Measurements from ENCODE around the gene ZSCAN4. TPM values are rescaled to one million over a fixed set of nuclear protein-coding genes. Genes with fewer than 3 reads are reported as not detected.

Gene ZSCAN4
- polyA plus RNA-seq, 3 donors: not detected

DNA sequence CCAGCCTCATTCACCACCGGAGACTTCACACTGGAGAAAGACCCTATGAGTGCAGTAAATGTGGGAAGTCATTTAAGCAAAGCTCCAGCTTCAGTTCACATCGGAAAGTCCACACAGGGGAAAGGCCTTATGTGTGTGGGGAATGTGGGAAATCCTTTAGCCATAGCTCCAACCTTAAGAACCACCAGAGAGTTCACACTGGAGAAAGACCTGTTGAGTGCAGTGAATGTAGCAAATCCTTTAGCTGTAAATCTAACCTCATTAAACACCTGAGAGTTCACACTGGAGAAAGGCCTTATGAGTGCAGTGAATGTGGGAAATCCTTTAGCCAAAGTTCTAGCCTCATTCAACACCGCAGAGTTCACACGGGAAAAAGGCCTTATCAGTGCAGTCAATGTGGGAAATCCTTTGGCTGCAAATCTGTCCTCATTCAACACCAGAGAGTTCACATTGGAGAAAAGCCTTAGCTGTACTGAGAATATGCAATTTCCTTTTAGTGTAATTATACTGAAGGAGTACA, 27.0 kb upstream of the ZSCAN4 start:
- WGBS (ENCODE audit: insufficient coverage): no CpG with 5 or more reads among the region's 4 CpGs
- no peak overlapping the region for H3K4me3 Mint-ChIP-seq
- DNase-seq: no peak

DNA sequence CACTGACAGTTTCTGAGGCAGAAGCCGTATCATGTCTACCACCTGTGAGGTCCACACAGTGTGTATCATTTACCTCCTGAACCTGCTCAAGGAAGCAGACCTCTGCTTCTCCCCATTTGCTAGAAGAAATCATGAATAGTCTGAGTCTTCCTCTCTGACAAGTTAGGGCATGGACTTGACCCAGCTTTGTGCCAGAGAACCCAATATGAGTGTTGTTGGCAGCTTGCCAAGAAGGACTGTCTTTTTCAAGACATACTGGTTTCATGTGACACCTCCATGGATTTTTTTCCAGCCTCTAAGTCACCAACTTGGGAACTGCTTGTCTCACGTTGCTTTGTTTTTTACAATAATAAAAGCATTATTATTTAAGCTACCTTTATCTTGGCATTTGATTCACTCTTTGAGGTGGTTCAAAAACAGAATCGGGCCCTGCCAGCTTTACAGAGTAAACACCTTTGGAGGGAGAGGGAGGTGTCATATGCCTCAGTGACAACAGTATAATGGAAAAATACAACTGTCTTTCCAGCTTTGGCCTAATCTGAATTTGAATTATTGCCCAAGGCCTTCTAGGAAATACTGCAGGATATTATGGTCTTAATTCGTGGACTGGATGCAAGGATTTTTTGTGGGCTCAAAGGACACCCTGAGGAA, 26.2 kb upstream of the ZSCAN4 start:
- H3K79me2 ChIP-seq (ENCODE audit: insufficient read depth, low read length): no peaks in the 10 kb centered on the region
- Mint-ChIP-seq H3K4me1 (no peaks in the 10 kb centered on the region), H3K36me3 (peaks cover 53 to 56% of the 10 kb centered on the region in 2 donors), H3K4me3 (no peak overlapping the region), H3K9me3 (peaks cover 53 to 89% (median 82%) of the 10 kb centered on the region in 7 donors), H3K27me3 (ENCODE audit: low read depth in 3 of 3) (no peaks in the 10 kb centered on the region), H3K27ac (no peak overlapping the region)
- H3K9me3 ChIP-seq (replicated peaks in 1 of 2; ENCODE audit: control insufficient read depth in 1 of 2, insufficient read depth in 1 of 2, low read length in 2 of 2): peaks cover 75 to 90% of the 10 kb centered on the region in 2 donors
- H2AFZ ChIP-seq (ENCODE audit: insufficient read depth, low read depth, low read length, poor library complexity, severe bottlenecking): no peak overlapping the region
- intact Hi-C loops (cut with micrococcal nuclease): no loop called here
- H3K27me3 ChIP-seq (ENCODE audit: control insufficient read depth in 2 of 2, insufficient read depth in 2 of 2, low read length in 2 of 2): no peaks in the 10 kb centered on the region
- no peak overlapping the region for H3K27ac ChIP-seq (ENCODE audit: low read depth in 1 of 2, low read length in 2 of 2)
- no peak for DNase-seq
- 100% methylated on average over 3 of the region's 4 CpGs for WGBS (ENCODE audit: insufficient coverage)
- H3K4me3 ChIP-seq (replicated peaks in 1 of 3; ENCODE audit: low read depth in 2 of 3, low read length in 3 of 3): peak overlapping the region in 1 of 3 experiments; percentile 28
- H3K4me1 ChIP-seq (ENCODE audit: control insufficient read depth in 1 of 2, insufficient read depth in 2 of 2, low read length in 2 of 2): no peaks in the 10 kb centered on the region
- peaks cover 34 to 59% of the 10 kb centered on the region in 2 donors for H3K36me3 ChIP-seq (replicated peaks in 1 of 2; ENCODE audit: control insufficient read depth in 1 of 2, insufficient read depth in 2 of 2, low read length in 2 of 2)
- H3K9ac ChIP-seq (ENCODE audit: insufficient read depth, low read length, poor library complexity, severe bottlenecking): no peak overlapping the region
- TF ChIP-seq, protein P1, sequence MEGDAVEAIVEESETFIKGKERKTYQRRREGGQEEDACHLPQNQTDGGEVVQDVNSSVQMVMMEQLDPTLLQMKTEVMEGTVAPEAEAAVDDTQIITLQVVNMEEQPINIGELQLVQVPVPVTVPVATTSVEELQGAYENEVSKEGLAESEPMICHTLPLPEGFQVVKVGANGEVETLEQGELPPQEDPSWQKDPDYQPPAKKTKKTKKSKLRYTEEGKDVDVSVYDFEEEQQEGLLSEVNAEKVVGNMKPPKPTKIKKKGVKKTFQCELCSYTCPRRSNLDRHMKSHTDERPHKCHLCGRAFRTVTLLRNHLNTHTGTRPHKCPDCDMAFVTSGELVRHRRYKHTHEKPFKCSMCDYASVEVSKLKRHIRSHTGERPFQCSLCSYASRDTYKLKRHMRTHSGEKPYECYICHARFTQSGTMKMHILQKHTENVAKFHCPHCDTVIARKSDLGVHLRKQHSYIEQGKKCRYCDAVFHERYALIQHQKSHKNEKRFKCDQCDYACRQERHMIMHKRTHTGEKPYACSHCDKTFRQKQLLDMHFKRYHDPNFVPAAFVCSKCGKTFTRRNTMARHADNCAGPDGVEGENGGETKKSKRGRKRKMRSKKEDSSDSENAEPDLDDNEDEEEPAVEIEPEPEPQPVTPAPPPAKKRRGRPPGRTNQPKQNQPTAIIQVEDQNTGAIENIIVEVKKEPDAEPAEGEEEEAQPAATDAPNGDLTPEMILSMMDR (IDR thresholded peaks at IDR 0.05): no peak
- H3K4me2 ChIP-seq (replicated peaks; ENCODE audit: extremely low read depth, low read length, poor library complexity, severe bottlenecking): no peak overlapping the region
- no peaks in the 10 kb centered on the region for H4K20me1 ChIP-seq (ENCODE audit: insufficient read depth, low read length)

More for the DNA sequence above, 27.0 kb upstream of the ZSCAN4 start:
- Mint-ChIP-seq H3K36me3 (peaks cover 60 to 63% of the 10 kb centered on the region in 2 donors), H3K27me3 (ENCODE audit: low read depth in 3 of 3) (no peaks in the 10 kb centered on the region), H3K4me1 (no peaks in the 10 kb centered on the region), H3K27ac (no peak overlapping the region), H3K9me3 (peaks cover 57 to 91% (median 84%) of the 10 kb centered on the region in 7 donors)
- no peak overlapping the region for H3K4me2 ChIP-seq (replicated peaks; ENCODE audit: extremely low read depth, low read length, poor library complexity, severe bottlenecking)
- no peaks in the 10 kb centered on the region for H3K4me1 ChIP-seq (ENCODE audit: control insufficient read depth in 1 of 2, insufficient read depth in 2 of 2, low read length in 2 of 2)
- no peak overlapping the region for H3K9ac ChIP-seq (ENCODE audit: insufficient read depth, low read length, poor library complexity, severe bottlenecking)
- intact Hi-C loops (cut with micrococcal nuclease): no loop called here
- peaks cover 41 to 66% of the 10 kb centered on the region in 2 donors for H3K36me3 ChIP-seq (replicated peaks in 1 of 2; ENCODE audit: control insufficient read depth in 1 of 2, insufficient read depth in 2 of 2, low read length in 2 of 2)
- H2AFZ ChIP-seq (ENCODE audit: insufficient read depth, low read depth, low read length, poor library complexity, severe bottlenecking): no peak overlapping the region
- no peaks in the 10 kb centered on the region for H3K79me2 ChIP-seq (ENCODE audit: insufficient read depth, low read length)
- peaks cover 72 to 90% of the 10 kb centered on the region in 2 donors for H3K9me3 ChIP-seq (replicated peaks in 1 of 2; ENCODE audit: control insufficient read depth in 1 of 2, insufficient read depth in 1 of 2, low read length in 2 of 2)
- no peaks in the 10 kb centered on the region for H3K27me3 ChIP-seq (ENCODE audit: control insufficient read depth in 2 of 2, insufficient read depth in 2 of 2, low read length in 2 of 2)
- H4K20me1 ChIP-seq (ENCODE audit: insufficient read depth, low read length): no peaks in the 10 kb centered on the region
- no peak overlapping the region for H3K27ac ChIP-seq (ENCODE audit: low read depth in 1 of 2, low read length in 2 of 2)
- peak overlapping the region in 1 of 3 experiments; percentile 40 for H3K4me3 ChIP-seq (replicated peaks in 1 of 3; ENCODE audit: low read depth in 2 of 3, low read length in 3 of 3)
- TF ChIP-seq, protein P1 (IDR thresholded peaks at IDR 0.05): no peak

Measured in CD14-positive monocyte (primary cell).